Fibroblast of lung (primary cell): ENCODE data around the gene ANKRD50. TPM values are rescaled to one million over a fixed set of nuclear protein-coding genes. Genes with fewer than 3 reads are reported as not detected.
A peak's percentile ranks its signal among the peaks of the same experiment; 100 is the strongest.

ENCODE experiments used
- DNase-seq, 2 donors: peaks; one replicate each; pipeline versions ENCODE4 v3.0.0 to v3.0.0-alpha.2; 2010; ENCODE audit warnings: low read depth in 2 of 2
- H2AFZ ChIP-seq: 2 replicates; pipeline ENCODE4 v1.5.1; 2012; ENCODE audit warnings: low read length, control low read depth, inconsistent platforms
- H3K27ac ChIP-seq: 2 replicates; pipeline ENCODE4 v1.5.1; 2011; ENCODE audit warnings: low read length, control low read depth; ENCODE audit not compliant: insufficient read depth
- H3K27me3 ChIP-seq: 2 replicates; pipeline ENCODE4 v1.5.1; 2011; ENCODE audit warnings: mild to moderate bottlenecking, low read length; ENCODE audit not compliant: control insufficient read depth, insufficient read depth
- H3K36me3 ChIP-seq: 2 replicates; pipeline ENCODE4 v1.5.1; 2011; ENCODE audit warnings: low read length; ENCODE audit not compliant: control insufficient read depth, insufficient read depth
- H3K4me1 ChIP-seq: 2 replicates; pipeline ENCODE4 v1.5.1; 2011; ENCODE audit warnings: low read length; ENCODE audit not compliant: control insufficient read depth, insufficient read depth; ENCODE audit errors: extremely low read depth
- H3K4me2 ChIP-seq: 2 replicates; pipeline ENCODE4 v1.5.1; 2011; ENCODE audit warnings: low read length, control low read depth; ENCODE audit not compliant: insufficient read depth; ENCODE audit errors: extremely low read depth
- H3K4me3 ChIP-seq, 4 experiments: fragments of 200-600 bp in 1 of 4; sonication (generic) in 1 of 4; replicated peaks in 1 of 4; 2 replicates each; pipeline ENCODE4 v1.5.1; 2011 to 2016; ENCODE audit warnings: low read length in 4 of 4, low read depth in 3 of 4, mild to moderate bottlenecking in 3 of 4, control low read depth in 2 of 4, inconsistent platforms in 1 of 4, mixed read lengths in 1 of 4; ENCODE audit not compliant: insufficient read depth in 1 of 4; ENCODE audit errors: control extremely low read depth in 1 of 4
- H3K79me2 ChIP-seq: 2 replicates; pipeline ENCODE4 v1.5.1; 2012; ENCODE audit warnings: mild to moderate bottlenecking, low read length, inconsistent platforms; ENCODE audit not compliant: control insufficient read depth, insufficient read depth
- H3K9ac ChIP-seq: 2 replicates; pipeline ENCODE4 v1.5.1; 2011; ENCODE audit warnings: mild to moderate bottlenecking, low read length, control low read depth; ENCODE audit not compliant: insufficient read depth
- H3K9me3 ChIP-seq: 2 replicates; pipeline ENCODE4 v1.5.1; 2012; ENCODE audit warnings: low read depth, low read length; ENCODE audit not compliant: control insufficient read depth, insufficient read depth
- H4K20me1 ChIP-seq: 2 replicates; pipeline ENCODE4 v1.5.1; 2011; ENCODE audit warnings: low read length; ENCODE audit not compliant: control insufficient read depth, insufficient read depth; ENCODE audit errors: extremely low read depth
- EZH2 ChIP-seq: IDR thresholded peaks from 2 replicates; pipeline ENCODE4 v1.5.1; 2012; ENCODE audit warnings: low read length, control low read depth, mild to moderate bottlenecking; ENCODE audit errors: missing control alignments
- polyA plus RNA-seq, 2 donors: library from polyadenylated mRNA; depleted of rRNA in 1 of 2; stranded (reverse) in 1 of 2; unstranded in 1 of 2; fragments of >200 nt; gene quantifications; 2 replicates each; pipeline ENCODE4 v1.2.1, GENCODE V29; 2011 to 2012; ENCODE audit warnings: missing spikeins in 1 of 2
- total RNA-seq: library from RNA; depleted of rRNA; stranded (reverse); fragments of >200 nt; gene quantifications from 2 replicates; pipeline ENCODE4 v1.2.1, GENCODE V29; 2014
- TF ChIP-seq, protein P1 (sequence below), 2 donors: IDR thresholded peaks in 1 of 2; conservative IDR thresholded peaks in 1 of 2; 1 replicate in 1 of 2; 2 replicates in 1 of 2; pipeline ENCODE4 v1.5.1; 2011 to 2012; ENCODE audit warnings: low read length in 2 of 2, control low read depth in 1 of 2, inconsistent platforms in 1 of 2, low read depth in 1 of 2, mild to moderate bottlenecking in 1 of 2

The ANKRD50 gene
- total and polyA plus RNA-seq, 2 donors (not counting 1 experiment from before 2014, with no cell fraction given), result 17.2 to 28.4 TPM

DNA sequence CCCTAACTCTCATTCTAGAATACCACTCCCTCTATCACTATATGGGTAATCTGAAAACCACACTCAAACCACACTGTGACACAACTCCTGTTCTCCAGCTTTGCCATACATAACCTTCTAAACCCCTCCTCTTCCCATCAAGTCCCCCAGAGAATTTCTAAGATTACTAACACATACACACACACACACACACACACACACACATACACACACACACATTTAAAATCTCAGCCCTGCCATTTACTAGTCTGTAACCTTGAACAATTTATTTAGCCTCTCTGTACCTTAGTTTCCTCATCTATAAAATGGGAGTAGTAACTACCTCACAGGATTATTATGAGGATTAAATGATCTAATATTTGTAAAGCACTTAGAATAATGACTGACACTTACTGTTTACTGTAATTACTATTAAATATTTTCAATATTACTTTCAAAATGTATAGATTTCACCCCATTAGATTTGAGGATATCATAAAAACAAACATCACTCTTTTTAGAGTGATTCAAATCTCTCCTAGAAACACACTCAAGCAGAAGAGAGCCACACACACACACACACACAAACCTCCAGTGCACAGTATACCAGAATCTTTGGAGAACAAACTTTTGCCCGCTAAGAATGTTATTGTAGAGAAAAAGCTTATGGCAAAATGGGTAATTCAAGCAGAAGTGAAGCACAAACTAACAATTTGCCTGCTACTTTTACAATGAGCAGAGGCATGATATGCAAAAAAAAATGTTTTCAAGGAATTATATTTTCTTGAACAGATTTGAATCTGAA, 3.8 kb downstream of the ANKRD50 start:
- H4K20me1 ChIP-seq, result no peaks in the 10 kb centered on the region
- H3K4me3 ChIP-seq, result peak overlapping the region; percentile 15 to 82 (median 78)
- no peaks in the 10 kb centered on the region for H3K36me3 ChIP-seq
- peaks cover 6% of the 10 kb centered on the region for H3K4me1 ChIP-seq
- H3K27ac ChIP-seq, result no peak overlapping the region
- H3K79me2 ChIP-seq, result peaks cover 68% of the 10 kb centered on the region
- TF ChIP-seq, protein P1, sequence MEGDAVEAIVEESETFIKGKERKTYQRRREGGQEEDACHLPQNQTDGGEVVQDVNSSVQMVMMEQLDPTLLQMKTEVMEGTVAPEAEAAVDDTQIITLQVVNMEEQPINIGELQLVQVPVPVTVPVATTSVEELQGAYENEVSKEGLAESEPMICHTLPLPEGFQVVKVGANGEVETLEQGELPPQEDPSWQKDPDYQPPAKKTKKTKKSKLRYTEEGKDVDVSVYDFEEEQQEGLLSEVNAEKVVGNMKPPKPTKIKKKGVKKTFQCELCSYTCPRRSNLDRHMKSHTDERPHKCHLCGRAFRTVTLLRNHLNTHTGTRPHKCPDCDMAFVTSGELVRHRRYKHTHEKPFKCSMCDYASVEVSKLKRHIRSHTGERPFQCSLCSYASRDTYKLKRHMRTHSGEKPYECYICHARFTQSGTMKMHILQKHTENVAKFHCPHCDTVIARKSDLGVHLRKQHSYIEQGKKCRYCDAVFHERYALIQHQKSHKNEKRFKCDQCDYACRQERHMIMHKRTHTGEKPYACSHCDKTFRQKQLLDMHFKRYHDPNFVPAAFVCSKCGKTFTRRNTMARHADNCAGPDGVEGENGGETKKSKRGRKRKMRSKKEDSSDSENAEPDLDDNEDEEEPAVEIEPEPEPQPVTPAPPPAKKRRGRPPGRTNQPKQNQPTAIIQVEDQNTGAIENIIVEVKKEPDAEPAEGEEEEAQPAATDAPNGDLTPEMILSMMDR (conservative IDR thresholded peaks at IDR 0.05 in 1 of 2, IDR thresholded peaks at IDR 0.05 in 1 of 2; ENCODE audit: low read depth in 1 of 2, low read length in 2 of 2), result no peak
- no peak for TF ChIP-seq EZH2
- H3K27me3 ChIP-seq, result no peaks in the 10 kb centered on the region
- no peak overlapping the region for H3K9ac ChIP-seq
- peak overlapping the region; percentile 97 for H3K4me2 ChIP-seq
- peak; percentile 33 to 70 for DNase-seq
- H3K9me3 ChIP-seq, result no peaks in the 10 kb centered on the region
- no peak overlapping the region for H2AFZ ChIP-seq

DNA sequence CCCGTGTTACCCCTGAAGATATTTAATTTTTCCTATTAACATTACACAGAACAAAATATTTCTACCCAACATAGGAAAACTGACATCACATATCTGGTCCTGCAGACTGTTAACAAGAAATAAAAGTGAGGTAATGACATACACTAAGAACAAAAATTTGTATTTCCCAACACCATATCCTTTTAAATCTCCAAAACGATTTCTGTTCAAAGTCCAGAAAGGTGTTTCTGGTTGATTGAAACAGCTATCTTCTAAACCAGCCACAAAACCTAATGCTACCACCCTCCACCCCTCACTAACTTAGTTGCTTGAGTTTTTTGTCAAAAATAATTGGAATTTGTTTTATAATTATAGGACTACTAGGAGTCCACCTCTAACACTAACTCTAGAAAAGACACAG, 7.1 kb downstream of the ANKRD50 start:
- no peak for DNase-seq
- no peak overlapping the region for H3K4me3 ChIP-seq
- no peaks in the 10 kb centered on the region for H3K36me3 ChIP-seq
- H3K9me3 ChIP-seq, result no peaks in the 10 kb centered on the region
- no peak overlapping the region for H2AFZ ChIP-seq
- peaks cover 67% of the 10 kb centered on the region for H3K79me2 ChIP-seq
- no peak overlapping the region for H3K27ac ChIP-seq
- H3K27me3 ChIP-seq, result no peaks in the 10 kb centered on the region
- no peak overlapping the region for H3K4me2 ChIP-seq
- H4K20me1 ChIP-seq, result no peaks in the 10 kb centered on the region
- no peak for TF ChIP-seq EZH2
- TF ChIP-seq, protein P1 (conservative IDR thresholded peaks at IDR 0.05 in 1 of 2, IDR thresholded peaks at IDR 0.05 in 1 of 2; ENCODE audit: low read depth in 1 of 2, low read length in 2 of 2), result no peak
- H3K4me1 ChIP-seq, result peaks cover 6% of the 10 kb centered on the region
- H3K9ac ChIP-seq, result no peak overlapping the region

DNA sequence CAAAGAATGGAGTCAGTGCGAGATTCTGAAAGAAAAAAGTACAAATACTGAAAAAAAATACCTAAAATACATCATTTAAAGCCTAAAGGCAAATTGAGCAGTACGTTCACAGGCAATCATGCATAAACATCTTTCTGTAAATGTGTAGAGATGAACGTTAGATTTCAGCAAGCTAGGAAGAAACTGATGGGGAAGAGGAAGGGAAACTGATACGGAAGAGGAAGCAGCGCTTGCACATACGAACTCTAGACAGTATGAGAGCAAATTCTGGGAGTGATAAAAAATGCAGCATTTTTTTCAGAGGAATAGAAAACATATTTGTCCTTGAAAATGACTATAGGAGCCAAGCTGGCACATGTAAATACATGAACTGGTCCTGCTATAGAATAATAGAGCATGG, 9.4 kb downstream of the ANKRD50 start:
- Histone ChIP-seq H3K79me2 (peaks cover 45% of the 10 kb centered on the region), H3K4me2 (no peak overlapping the region), H3K9ac (no peak overlapping the region), H3K9me3 (no peaks in the 10 kb centered on the region), H3K27me3 (no peaks in the 10 kb centered on the region), H3K4me1 (no peaks in the 10 kb centered on the region), H3K4me3 (no peak overlapping the region), H3K27ac (no peak overlapping the region), H4K20me1 (no peaks in the 10 kb centered on the region), H3K36me3 (no peaks in the 10 kb centered on the region), H2AFZ (no peak overlapping the region)
- TF ChIP-seq, protein P1 (conservative IDR thresholded peaks at IDR 0.05 in 1 of 2, IDR thresholded peaks at IDR 0.05 in 1 of 2; ENCODE audit: low read depth in 1 of 2, low read length in 2 of 2), result no peak
- TF ChIP-seq EZH2, result no peak
- DNase-seq, result no peak
